NCI-H526 (cell line): Measurements from ENCODE around the gene MTMR2.

ENCODE experiments used
- DNase-seq, 2 experiments: peaks; one replicate each; lab custom pipeline; 2025; lab: John Stamatoyannopoulos, UW

Gene MTMR2

DNA sequence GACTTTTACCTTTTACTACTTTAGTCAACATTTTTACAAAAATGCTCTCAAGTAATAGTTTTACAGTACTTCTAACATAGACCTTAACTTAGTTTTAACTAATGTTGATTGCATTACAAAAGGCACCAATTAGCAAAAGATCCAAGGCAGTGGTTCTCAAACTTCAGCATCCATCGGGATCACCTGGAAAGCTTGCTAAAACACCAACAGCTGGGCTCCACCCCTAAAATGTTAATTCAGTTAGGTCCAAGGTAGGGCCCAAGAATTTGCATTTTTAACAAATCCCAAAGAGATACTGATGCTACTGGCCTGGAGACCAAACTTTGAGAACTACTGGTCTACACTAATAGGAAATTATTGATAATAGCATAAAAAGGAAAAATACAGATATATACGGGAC is 5.9 kb downstream of the MTMR2 start:
- DNase-seq, result peak in 1 of 2 experiments; percentile 16

GRCh38 chr11:95917193-95918036 is 6.5 kb downstream of the MTMR2 start:
- DNase-seq, result peak; percentile 68 to 83

GRCh38 chr11:95916049-95916448 is 7.9 kb downstream of the MTMR2 start:
- DNase-seq, result no peak

DNA sequence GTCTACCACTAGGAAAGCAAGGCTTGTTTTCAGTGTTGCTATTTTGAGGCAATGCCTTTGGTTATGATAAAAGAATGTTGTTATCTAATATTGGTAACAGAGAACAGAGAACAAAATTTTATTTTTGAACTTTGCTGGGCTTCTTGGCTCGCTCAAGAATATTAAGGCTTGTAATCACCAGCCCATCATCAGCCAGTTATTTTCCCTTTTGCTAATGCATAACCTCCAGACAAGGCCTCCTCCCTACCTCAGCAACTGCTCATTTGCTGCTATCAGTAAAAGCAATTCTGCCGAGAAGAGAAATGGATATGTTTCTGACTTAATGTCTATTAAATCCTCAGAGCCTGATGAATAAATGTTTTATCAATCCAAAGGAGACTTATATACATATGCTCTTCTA is 8.9 kb downstream of the MTMR2 start:
- no peak for DNase-seq

GRCh38 chr11:95913830-95914615 is 9.9 kb downstream of the MTMR2 start:
- no peak for DNase-seq

- no peak for DNase-seq
Observed at GRCh38 chr11:95912902-95913560, 10.9 kb downstream of the MTMR2 start.

GRCh38 chr11:95911369-95911759 is 12.5 kb downstream of the MTMR2 start:
- DNase-seq, result no peak

GRCh38 chr11:95910638-95911368 is 13.1 kb downstream of the MTMR2 start:
- DNase-seq, result no peak

GRCh38 chr11:95908826-95909225 is 15.1 kb downstream of the MTMR2 start:
- no peak for DNase-seq

DNA sequence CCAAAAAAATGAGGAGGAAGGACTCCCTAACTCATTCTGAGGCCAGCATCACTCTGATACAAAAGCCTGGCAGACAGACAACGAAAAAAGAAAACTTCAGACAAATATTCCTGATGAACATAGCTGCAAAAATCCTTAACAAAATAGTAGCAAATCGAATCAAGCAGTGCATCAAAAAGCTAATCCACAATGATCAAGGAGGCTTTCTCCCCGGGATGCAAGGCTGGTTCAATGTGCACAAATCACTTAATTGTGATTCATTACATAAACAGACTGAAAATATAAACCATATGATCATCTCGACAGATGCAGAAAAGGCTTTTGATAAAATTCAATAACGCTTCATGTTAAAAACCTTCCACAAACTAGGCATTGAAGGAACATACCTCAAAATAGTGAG is 16.4 kb downstream of the MTMR2 start:
- no peak for DNase-seq

GRCh38 chr11:95904009-95904650 is 19.8 kb downstream of the MTMR2 start:
- DNase-seq, result peak; percentile 35 to 61

GRCh38 chr11:95898782-95899181 is 25.1 kb downstream of the MTMR2 start:
- no peak for DNase-seq

DNA sequence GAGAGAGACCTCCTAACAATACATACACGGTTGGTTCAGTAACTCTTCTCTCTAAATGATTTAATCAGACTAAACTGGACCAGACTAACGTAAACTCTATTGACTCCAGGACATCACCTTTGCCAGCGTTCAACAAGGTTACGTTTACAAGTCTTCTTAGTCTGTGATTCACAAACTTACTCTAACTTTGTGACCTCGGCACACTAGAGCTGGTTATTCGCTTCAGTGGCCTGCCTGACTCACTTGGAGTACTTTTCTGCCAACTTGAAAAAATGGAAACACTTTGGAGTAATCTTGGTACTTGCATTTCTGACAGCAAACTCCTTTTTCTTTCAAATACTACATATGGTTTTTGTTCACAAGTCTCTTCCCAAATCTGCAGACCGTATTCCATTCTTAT is 26.2 kb downstream of the MTMR2 start:
- no peak for DNase-seq

GRCh38 chr11:95895815-95896214 is 28.1 kb downstream of the MTMR2 start:
- no peak for DNase-seq

DNA sequence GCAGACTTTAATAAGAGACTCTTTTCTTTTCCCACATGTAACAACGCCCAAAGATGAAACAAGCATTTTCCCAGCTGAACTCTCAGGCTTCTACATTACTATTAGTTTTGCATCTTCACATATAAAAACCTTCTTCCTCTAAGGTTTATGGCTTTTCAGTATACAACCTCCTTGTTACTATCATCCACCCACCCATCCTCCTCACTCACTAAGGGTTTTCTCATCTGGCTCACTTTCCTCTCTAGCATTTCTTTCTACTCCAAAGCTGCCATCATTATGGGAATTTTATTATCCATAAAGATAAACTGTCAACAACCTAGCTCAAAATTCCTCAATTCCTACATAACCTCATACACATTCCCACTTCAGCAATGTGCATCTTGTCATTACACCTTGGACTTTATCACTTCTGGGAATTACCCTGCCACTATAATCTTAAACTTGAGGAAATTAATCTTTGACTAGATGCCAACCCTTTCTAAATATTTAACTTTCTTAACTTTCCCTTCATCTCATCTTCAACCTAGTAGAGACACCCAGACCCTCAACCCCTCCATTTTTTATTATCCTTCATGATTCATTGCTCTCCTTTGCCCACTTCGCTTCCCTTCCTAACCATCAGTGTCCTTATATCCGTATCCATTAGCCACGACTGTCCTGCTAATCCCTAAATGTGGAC is 30.9 kb downstream of the MTMR2 start:
- DNase-seq, result no peak

GRCh38 chr11:95892492-95892891 is 31.4 kb downstream of the MTMR2 start:
- DNase-seq, result no peak

GRCh38 chr11:95891423-95892170 is 32.3 kb downstream of the MTMR2 start:
- no peak for DNase-seq

- DNase-seq, result no peak
Observed at GRCh38 chr11:95888852-95889251, 35.1 kb downstream of the MTMR2 start.

DNA sequence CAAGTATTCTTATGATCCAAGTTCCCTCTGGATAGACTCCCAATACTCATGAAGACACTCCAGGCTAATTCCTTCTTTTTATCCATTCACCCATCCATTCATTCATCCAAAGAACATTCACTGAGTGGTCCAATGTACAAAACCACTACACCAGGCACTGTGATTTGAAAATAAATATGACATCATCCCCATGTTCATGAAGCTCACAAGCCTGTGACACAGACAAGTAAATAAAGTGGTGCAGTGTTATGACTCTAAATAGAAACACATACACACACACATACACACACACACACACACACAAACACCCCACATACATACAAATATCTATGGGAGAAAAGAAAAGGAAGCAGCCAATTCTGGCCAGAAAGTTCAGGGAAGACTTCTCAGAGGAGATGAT is 35.5 kb downstream of the MTMR2 start:
- DNase-seq, result no peak

DNA sequence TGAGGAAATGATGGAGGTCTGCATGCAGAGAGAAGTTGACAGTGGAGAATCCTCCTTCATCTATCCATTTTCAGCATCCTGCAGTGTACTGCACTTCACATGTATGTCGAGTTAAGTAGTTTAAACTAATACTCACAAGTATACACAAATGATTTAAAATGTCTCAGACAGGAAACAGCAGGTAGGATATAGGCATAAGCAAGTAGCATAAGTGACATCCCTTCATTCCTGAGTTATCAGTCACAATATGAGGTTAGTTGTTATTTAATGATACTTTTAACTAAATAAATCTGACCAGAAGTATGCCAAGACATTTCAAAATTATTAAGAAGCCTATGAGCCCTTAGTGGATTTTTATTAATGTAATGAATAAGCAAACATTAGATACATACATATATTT is 37.4 kb downstream of the MTMR2 start:
- DNase-seq, result no peak
